ENCODE results near the gene FANCM.

The FANCM gene

DNA sequence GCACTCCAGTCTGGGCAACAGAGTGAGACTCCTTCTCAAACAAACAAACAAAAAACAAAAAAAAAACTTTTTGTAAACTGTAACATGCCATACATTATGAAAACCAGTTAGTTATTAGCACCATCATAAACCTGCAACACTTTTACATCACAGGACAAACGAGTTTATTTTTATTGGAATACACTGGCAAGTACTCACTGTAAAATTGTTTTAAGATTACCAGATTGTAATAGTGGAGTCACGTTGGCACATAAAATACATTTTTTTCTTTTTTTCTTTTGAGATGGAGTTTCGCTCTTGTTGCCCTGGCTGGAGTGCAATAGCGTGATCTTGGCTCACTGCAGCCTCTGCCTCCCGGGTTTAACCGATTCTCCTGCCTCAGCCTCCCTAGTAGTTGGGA, 17.1 kb upstream of the FANCM start:
- H3K4me3 Mint-ChIP-seq, result no peak overlapping the region
- TF ChIP-seq, protein P1, sequence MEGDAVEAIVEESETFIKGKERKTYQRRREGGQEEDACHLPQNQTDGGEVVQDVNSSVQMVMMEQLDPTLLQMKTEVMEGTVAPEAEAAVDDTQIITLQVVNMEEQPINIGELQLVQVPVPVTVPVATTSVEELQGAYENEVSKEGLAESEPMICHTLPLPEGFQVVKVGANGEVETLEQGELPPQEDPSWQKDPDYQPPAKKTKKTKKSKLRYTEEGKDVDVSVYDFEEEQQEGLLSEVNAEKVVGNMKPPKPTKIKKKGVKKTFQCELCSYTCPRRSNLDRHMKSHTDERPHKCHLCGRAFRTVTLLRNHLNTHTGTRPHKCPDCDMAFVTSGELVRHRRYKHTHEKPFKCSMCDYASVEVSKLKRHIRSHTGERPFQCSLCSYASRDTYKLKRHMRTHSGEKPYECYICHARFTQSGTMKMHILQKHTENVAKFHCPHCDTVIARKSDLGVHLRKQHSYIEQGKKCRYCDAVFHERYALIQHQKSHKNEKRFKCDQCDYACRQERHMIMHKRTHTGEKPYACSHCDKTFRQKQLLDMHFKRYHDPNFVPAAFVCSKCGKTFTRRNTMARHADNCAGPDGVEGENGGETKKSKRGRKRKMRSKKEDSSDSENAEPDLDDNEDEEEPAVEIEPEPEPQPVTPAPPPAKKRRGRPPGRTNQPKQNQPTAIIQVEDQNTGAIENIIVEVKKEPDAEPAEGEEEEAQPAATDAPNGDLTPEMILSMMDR (IDR thresholded peaks at IDR 0.05), result no peak
- no peak for DNase-seq
- no peaks in the 10 kb centered on the region for H3K4me1 Mint-ChIP-seq
- H3K27ac Mint-ChIP-seq, result peak overlapping the region; percentile 51
- H3K9me3 Mint-ChIP-seq, result no peaks in the 10 kb centered on the region
- no peaks in the 10 kb centered on the region for H3K27me3 Mint-ChIP-seq (ENCODE audit: low read depth, poor library complexity)
- H3K36me3 Mint-ChIP-seq (ENCODE audit: low read depth), result peaks cover 66% of the 10 kb centered on the region

DNA sequence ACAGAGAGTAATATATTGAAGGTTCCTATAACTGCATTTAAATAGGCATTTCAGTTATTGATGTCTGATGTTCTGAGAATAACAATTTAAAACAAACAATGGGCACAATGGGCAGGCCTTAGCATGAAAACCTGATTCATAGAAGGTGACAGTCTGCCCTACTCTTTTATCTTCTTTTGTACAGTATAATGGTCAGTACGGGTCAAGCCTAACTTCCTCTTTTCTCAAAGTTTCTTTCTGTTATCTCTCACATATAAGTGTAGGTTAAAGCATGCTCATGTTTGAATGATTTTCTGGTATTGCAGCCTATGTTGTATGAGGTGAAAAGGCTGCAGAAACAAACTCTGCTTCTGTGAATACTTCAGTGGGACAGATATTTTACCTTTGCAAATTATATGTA, 15.6 kb upstream of the FANCM start:
- Mint-ChIP-seq H3K4me1 (no peaks in the 10 kb centered on the region), H3K9me3 (no peaks in the 10 kb centered on the region), H3K27me3 (ENCODE audit: low read depth, poor library complexity) (no peaks in the 10 kb centered on the region), H3K27ac (no peak overlapping the region), H3K36me3 (ENCODE audit: low read depth) (peaks cover 69% of the 10 kb centered on the region), H3K4me3 (no peak overlapping the region)
- DNase-seq, result no peak
- TF ChIP-seq, protein P1 (IDR thresholded peaks at IDR 0.05), result no peak

DNA sequence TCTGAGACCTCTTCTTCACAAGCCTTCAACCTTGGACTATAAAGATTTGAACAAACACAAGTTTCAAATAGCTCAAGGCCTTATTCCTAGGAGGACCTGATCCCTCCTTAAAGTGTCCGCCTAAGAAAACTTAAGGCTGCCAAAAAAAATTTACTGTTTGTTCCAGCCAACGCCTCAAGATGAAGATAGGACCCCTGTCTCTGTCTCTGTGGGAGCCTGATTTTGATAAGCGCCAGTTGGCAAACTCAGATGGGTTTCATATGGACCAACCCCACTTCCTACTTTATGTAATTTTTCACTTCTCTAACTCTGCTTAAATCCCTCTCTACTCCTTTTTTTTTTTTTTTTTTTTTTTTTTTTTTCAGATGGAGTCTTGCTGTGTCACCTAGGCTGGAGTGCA, 12.5 kb upstream of the FANCM start:
- Mint-ChIP-seq H3K27ac (peak overlapping the region; percentile 66), H3K9me3 (no peaks in the 10 kb centered on the region), H3K4me3 (no peak overlapping the region), H3K36me3 (ENCODE audit: low read depth) (peaks cover 70% of the 10 kb centered on the region), H3K27me3 (ENCODE audit: low read depth, poor library complexity) (no peaks in the 10 kb centered on the region), H3K4me1 (no peaks in the 10 kb centered on the region)
- no peak for DNase-seq
- TF ChIP-seq, protein P1 (IDR thresholded peaks at IDR 0.05), result no peak

GRCh38 chr14:45125754-45126153, 10.0 kb upstream of the FANCM start:
- Mint-ChIP-seq H3K36me3 (ENCODE audit: low read depth) (peaks cover 50% of the 10 kb centered on the region), H3K4me1 (no peaks in the 10 kb centered on the region), H3K9me3 (no peaks in the 10 kb centered on the region), H3K27me3 (ENCODE audit: low read depth, poor library complexity) (no peaks in the 10 kb centered on the region), H3K27ac (peak overlapping the region; percentile 31), H3K4me3 (no peak overlapping the region)
- no peak for DNase-seq
- TF ChIP-seq, protein P1 (IDR thresholded peaks at IDR 0.05), result no peak

- Mint-ChIP-seq H3K36me3 (ENCODE audit: low read depth) (peaks cover 29% of the 10 kb centered on the region), H3K27ac (no peak overlapping the region), H3K4me3 (no peak overlapping the region), H3K4me1 (peaks cover 23% of the 10 kb centered on the region), H3K27me3 (ENCODE audit: low read depth, poor library complexity) (peaks cover 3% of the 10 kb centered on the region), H3K9me3 (no peaks in the 10 kb centered on the region)
- TF ChIP-seq, protein P1 (IDR thresholded peaks at IDR 0.05), result no peak
- DNase-seq, result no peak
Measured at GRCh38 chr14:45128963-45129629, 6.6 kb upstream of the FANCM start.

- Mint-ChIP-seq H3K4me1 (peaks cover 39% of the 10 kb centered on the region), H3K36me3 (ENCODE audit: low read depth) (no peaks in the 10 kb centered on the region), H3K4me3 (peak overlapping the region; percentile 99), H3K9me3 (no peaks in the 10 kb centered on the region), H3K27ac (peak overlapping the region; percentile 100), H3K27me3 (ENCODE audit: low read depth, poor library complexity) (peaks cover 3% of the 10 kb centered on the region)
- DNase-seq, result no peak
- TF ChIP-seq, protein P1 (IDR thresholded peaks at IDR 0.05), result no peak
Measured at GRCh38 chr14:45133683-45134050, 2.1 kb upstream of the FANCM start.
